SK-N-SH (cell line): ENCODE measurements around the gene PSMD14. TPM values are rescaled to one million over a fixed set of nuclear protein-coding genes. Genes with fewer than 3 reads are reported as not detected.

Experiments
- CTCF ChIA-PET: fragments of 300-600, 350-600 bp; formaldehyde crosslinking; extraction: SDS; loops from one replicate; lab custom pipeline; 2021; lab: Yijun Ruan, JAX
- POLR2A ChIA-PET: fragments of 350-600 bp; sonication (Branson Sonifier 250); formaldehyde crosslinking; extraction: SDS; loops from one replicate; lab custom pipeline; 2020; ENCODE audit warnings: antibody characterized with exemption, inconsistent platforms; lab: Yijun Ruan, JAX
- DNase-seq: peaks from one replicate; pipeline ENCODE4 v3.0.0; 2012
- H2AFZ ChIP-seq: fragments of 200-600 bp; sonication (generic); 2 replicates; pipeline ENCODE4 v1.8.1; 2016; ENCODE audit warnings: antibody characterized with exemption, mild to moderate bottlenecking, low read depth
- H3F3A ChIP-seq: fragments of 200-600 bp; sonication (generic); replicated peaks from 2 replicates; pipeline ENCODE3; 2016; ENCODE audit warnings: antibody characterized with exemption, mild to moderate bottlenecking; ENCODE audit not compliant: insufficient read depth
- H3K27ac ChIP-seq, 2 experiments: fragments of 200-500 bp in 1 of 2; fragments of 200-600 bp in 1 of 2; sonication (Bioruptor generic) in 1 of 2; sonication (generic), shearing (Covaris generic) in 1 of 2; 2 replicates each; pipeline versions ENCODE4 v1.5.1 to v1.6.1; 2014 to 2016; ENCODE audit warnings: low read depth in 2 of 2, inconsistent platforms in 1 of 2, low read length in 1 of 2, mild to moderate bottlenecking in 1 of 2, mixed read lengths in 1 of 2
- H3K27me3 ChIP-seq: fragments of 200-600 bp; sonication (generic), shearing (Covaris generic); 2 replicates; pipeline ENCODE4 v1.6.1; 2016; ENCODE audit warnings: mixed run types; ENCODE audit not compliant: insufficient read depth
- H3K36me3 ChIP-seq, 2 experiments: fragments of 200-500 bp in 1 of 2; fragments of 200-600 bp in 1 of 2; sonication (Bioruptor generic) in 1 of 2; sonication (generic) in 1 of 2; replicated peaks in 1 of 2; 2 replicates each; pipeline versions ENCODE3 to v1.5.1; 2014 to 2016; ENCODE audit warnings: low read length in 1 of 2, mild to moderate bottlenecking in 1 of 2; ENCODE audit not compliant: insufficient read depth in 2 of 2, control insufficient read depth in 1 of 2
- H3K4me1 ChIP-seq, 2 experiments: fragments of 200-500 bp in 1 of 2; fragments of 200-600 bp in 1 of 2; sonication (Bioruptor generic) in 1 of 2; sonication (generic), shearing (Covaris generic) in 1 of 2; 2 replicates each; pipeline versions ENCODE4 v1.5.1 to v1.6.1; 2014 to 2016; ENCODE audit warnings: low read depth in 1 of 2, low read length in 1 of 2, mixed run types in 1 of 2; ENCODE audit not compliant: insufficient read depth in 2 of 2, control insufficient read depth in 1 of 2
- H3K4me2 ChIP-seq: fragments of 200-600 bp; sonication (generic), shearing (Covaris generic); 2 replicates; pipeline ENCODE4 v1.6.1; 2017; ENCODE audit warnings: mixed run types
- H3K4me3 ChIP-seq, 2 experiments: fragments of 200-500 bp in 1 of 2; fragments of 200-600 bp in 1 of 2; sonication (Bioruptor generic) in 1 of 2; sonication (generic), shearing (Covaris generic) in 1 of 2; 2 replicates each; pipeline versions ENCODE4 v1.5.1 to v1.8.1; 2014 to 2016; ENCODE audit warnings: low read depth in 2 of 2, inconsistent platforms in 1 of 2, low read length in 1 of 2, mild to moderate bottlenecking in 1 of 2, mixed read lengths in 1 of 2, moderate library complexity in 1 of 2
- H3K79me2 ChIP-seq: fragments of 200-600 bp; sonication (generic); 2 replicates; pipeline ENCODE4 v1.8.1; 2017; ENCODE audit warnings: mild to moderate bottlenecking; ENCODE audit not compliant: insufficient read depth
- H3K9ac ChIP-seq: fragments of 200-600 bp; sonication (generic); 2 replicates; pipeline ENCODE4 v1.6.1; 2017; ENCODE audit warnings: mixed run types
- H3K9me2 ChIP-seq: fragments of 200-600 bp; sonication (generic); 2 replicates; pipeline ENCODE4 v1.6.1; 2017; ENCODE audit warnings: mixed run types
- H3K9me3 ChIP-seq: fragments of 200-600 bp; sonication (generic); 2 replicates; pipeline ENCODE4 v1.6.1; 2017; ENCODE audit warnings: mixed run types, mild to moderate bottlenecking, moderate library complexity
- H4K20me1 ChIP-seq: fragments of 200-600 bp; sonication (generic); 2 replicates; pipeline ENCODE4 v1.6.1; 2017; ENCODE audit warnings: mild to moderate bottlenecking, mixed run types; ENCODE audit not compliant: insufficient read depth
- EZH2phosphoT487 ChIP-seq: fragments of 200-600 bp; sonication (generic); IDR thresholded peaks from 2 replicates; pipeline ENCODE4 v1.6.1; 2017; ENCODE audit warnings: low read depth, mixed run types, mild to moderate bottlenecking, antibody characterized with exemption, moderate library complexity, borderline replicate concordance
- FOSL2 ChIP-seq: IDR thresholded peaks from 2 replicates; pipeline ENCODE4 v1.4.0; 2012; ENCODE audit warnings: low read depth, mild to moderate bottlenecking, moderate library complexity, borderline replicate concordance
- FOXM1 ChIP-seq: IDR thresholded peaks from 2 replicates; pipeline ENCODE4 v1.4.0; 2012; ENCODE audit warnings: low read depth, mild to moderate bottlenecking
- GATA2 ChIP-seq: sonication (generic); formaldehyde crosslinking; IDR thresholded peaks from 2 replicates; pipeline ENCODE4 v1.5.0; 2020; ENCODE audit warnings: mild to moderate bottlenecking, missing genetic modification reagents
- JUND ChIP-seq: IDR thresholded peaks from 2 replicates; pipeline ENCODE4 v1.4.0; 2012
- MEF2A ChIP-seq: IDR thresholded peaks from 2 replicates; pipeline ENCODE4 v1.4.0; 2012; ENCODE audit warnings: low read depth, borderline replicate concordance
- MXI1 ChIP-seq: IDR thresholded peaks from 2 replicates; pipeline ENCODE4 v1.6.1; 2012; ENCODE audit warnings: mild to moderate bottlenecking, low read depth, low read length, improper control_type of control experiment
- NFIC ChIP-seq: IDR thresholded peaks from 2 replicates; pipeline ENCODE4 v1.4.0; 2012; ENCODE audit warnings: borderline replicate concordance
- NRF1 ChIP-seq: IDR thresholded peaks from 2 replicates; pipeline ENCODE4 v1.6.1; 2012; ENCODE audit warnings: low read depth, mild to moderate bottlenecking, low read length
- POLR2AphosphoS5 ChIP-seq: IDR thresholded peaks from 2 replicates; pipeline ENCODE4 v1.6.1; 2012; ENCODE audit warnings: low read depth, low read length
- RAD21 ChIP-seq: IDR thresholded peaks from 2 replicates; pipeline ENCODE4 v1.6.1; 2012; ENCODE audit warnings: mild to moderate bottlenecking, low read length
- RCOR1 ChIP-seq: fragments of 150-350 bp; IDR thresholded peaks from 2 replicates; pipeline ENCODE4 v1.6.1; 2017; ENCODE audit warnings: antibody characterized with exemption, low read length
- RFX5 ChIP-seq: IDR thresholded peaks from 2 replicates; pipeline ENCODE4 v1.6.1; 2012; ENCODE audit warnings: mild to moderate bottlenecking, improper control_type of control experiment, low read length
- RXRA ChIP-seq: IDR thresholded peaks from 2 replicates; pipeline ENCODE4 v1.4.0; 2012; ENCODE audit warnings: low read depth, mild to moderate bottlenecking, borderline replicate concordance
- SIN3A ChIP-seq: IDR thresholded peaks from 2 replicates; pipeline ENCODE4 v1.6.1; 2012; ENCODE audit warnings: low read depth, mild to moderate bottlenecking, low read length, moderate library complexity, borderline replicate concordance
- SMC3 ChIP-seq: IDR thresholded peaks from 2 replicates; pipeline ENCODE4 v1.6.1; 2012; ENCODE audit warnings: low read depth, low read length, improper control_type of control experiment
- TAF1 ChIP-seq: IDR thresholded peaks from 2 replicates; pipeline ENCODE4 v1.6.1; 2012; ENCODE audit warnings: low read depth, mild to moderate bottlenecking, low read length, moderate library complexity, borderline replicate concordance
- TCF12 ChIP-seq: IDR thresholded peaks from 2 replicates; pipeline ENCODE4 v1.4.0; 2012
- WGBS: methylation state at CpG from one replicate; pipeline ENCODE4 v1.1.6; 2017; ENCODE audit warnings: low lambda C conversion rate; 5-methylcytosine and 5-hydroxymethylcytosine counted together
- polyA plus RNA-seq, 3 experiments: library from polyadenylated mRNA; depleted of rRNA; stranded (reverse); fragments of >200 nt; gene quantifications; 2 replicates each; pipeline ENCODE4 v1.2.3, GENCODE V29; 2012
- TF ChIP-seq, protein P1 (sequence below): IDR thresholded peaks from 2 replicates; pipeline ENCODE4 v1.4.0; 2012; ENCODE audit warnings: low read depth, borderline replicate concordance
- TF ChIP-seq, protein P2 (sequence below): IDR thresholded peaks from 2 replicates; pipeline ENCODE4 v1.6.1; 2012; ENCODE audit warnings: mild to moderate bottlenecking, low read depth, low read length, moderate library complexity
- TF ChIP-seq, protein P3 (sequence below): fragments of 150-350 bp; IDR thresholded peaks from 2 replicates; pipeline ENCODE4 v1.6.1; 2017; ENCODE audit warnings: antibody characterized with exemption, low read length, low read depth, borderline replicate concordance
- TF ChIP-seq, protein P4 (sequence below): IDR thresholded peaks from 2 replicates; pipeline ENCODE4 v1.4.0; 2012; ENCODE audit warnings: low read depth, borderline replicate concordance
- TF ChIP-seq, protein P5 (sequence below): fragments of 150-350 bp; IDR thresholded peaks from 2 replicates; pipeline ENCODE4 v1.6.1; 2016; ENCODE audit warnings: mild to moderate bottlenecking, low read depth, low read length

PSMD14 gene
- 50.4 and 68.2 TPM in 2 replicates for polyA plus RNA-seq (2012; rRNA removed)
- 79.7 and 98.0 TPM in 2 replicates for polyA plus RNA-seq (2012; cell fraction: cytosol; rRNA removed)
- polyA plus RNA-seq (2012; cell fraction: nucleus; rRNA removed) = 17.7 and 38.2 TPM in 2 replicates

DNA sequence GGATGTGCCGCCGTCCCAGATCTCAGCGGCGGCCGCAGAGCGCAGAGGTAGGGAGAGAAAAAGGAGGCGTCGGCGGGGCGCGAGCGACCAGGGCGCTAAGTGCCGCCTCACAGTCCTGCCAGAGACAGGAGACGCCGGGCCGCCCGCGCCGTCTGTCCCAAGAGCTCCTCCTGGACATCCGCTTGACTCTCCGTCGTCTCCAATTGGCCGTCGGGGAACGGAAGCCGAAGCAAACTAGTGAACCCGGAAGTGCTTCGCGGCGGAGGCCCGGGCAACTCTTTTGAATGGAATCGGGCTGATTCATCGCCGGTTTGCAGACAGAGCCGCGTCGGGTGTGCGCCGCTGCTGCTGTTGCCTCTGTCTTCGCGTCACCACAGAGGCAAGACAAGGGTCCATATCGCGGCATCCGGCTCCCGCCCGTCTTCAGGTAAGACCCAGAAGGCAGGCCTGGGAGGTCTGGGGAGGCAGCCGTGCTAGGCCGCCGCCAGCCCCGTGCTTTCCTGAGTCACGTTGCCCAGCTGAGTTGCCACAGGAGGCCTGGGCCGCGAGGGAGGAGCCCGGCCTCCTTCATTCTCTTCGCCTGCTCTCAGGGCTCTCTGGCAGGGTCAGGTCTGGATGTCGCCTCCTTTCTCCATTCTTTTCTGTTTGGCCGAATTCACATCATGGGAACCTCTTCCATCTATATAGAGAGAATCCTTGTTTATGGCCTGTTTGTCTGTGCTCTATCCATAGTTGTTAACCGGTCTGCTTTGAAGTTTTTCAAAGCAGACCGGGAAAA is at the start of gene PSMD14:
TSS of gene PSMD14 (plus strand) at position 248 of the 778 bp plus-strand sequence. CDS start 10,401 bp downstream, outside the sequence.
- Histone ChIP-seq H3K4me3 (peak within 1 kb of the TSS; percentile 86 to 88), H4K20me1 (peaks cover 8% of the 10 kb centered on the region; the same call in 1 of the 2 replicates), H3K4me2 (peak within 1 kb of the TSS; percentile 76), H3K9ac (peak within 1 kb of the TSS; percentile 89), H3K9me3 (peaks cover under 1% of the 10 kb centered on the region; the same call in 1 of the 2 replicates), H2AFZ (peak within 1 kb of the TSS; percentile 94), H3K36me3 (peaks cover 0 to 10% of the 10 kb centered on the region in 2 experiments), H3K27ac (peak within 1 kb of the TSS; percentile 85 to 91), H3K9me2 (no peaks in the 10 kb centered on the region), H3F3A (no peaks in the 10 kb centered on the region), H3K79me2 (peaks cover 60% of the 10 kb centered on the region), H3K4me1 (peaks cover 0 to 6% of the 10 kb centered on the region in 2 experiments; a peak in 3 of 4 replicates), H3K27me3 (no peaks in the 10 kb centered on the region)
- CTCF ChIA-PET = interaction anchor here (0.6 to 1.1 kb wide), 5 partner anchors 27 to 185 kb away, joined by 3 to 4 read pairs (median 3); no protein-coding TSS in a partner anchor
- POLR2A ChIA-PET = interaction anchor here (0.6 to 1.0 kb wide), 3 partner anchors 28 to 107 kb away, joined by 3 to 5 read pairs (median 4); no protein-coding TSS in a partner anchor
- 2% methylated on average over 35 of the region's 60 CpGs for WGBS
- DNase-seq = peak; percentile 88
- TF ChIP-seq RFX5 = peak; percentile 8; the same call in 1 of the 2 replicates
- peak; percentile 96 for TF ChIP-seq POLR2AphosphoS5
- peak; percentile 94; the same call in 1 of the 2 replicates for TF ChIP-seq SIN3A
- 0 out of 2 replicates have a peak, but pooled peaks have one; percentile 18 for TF ChIP-seq FOXM1
- TF ChIP-seq MEF2A = no peak
- TF ChIP-seq GATA2 (CRISPR knock-in tag) = no peak
- peak; percentile 77 for TF ChIP-seq TAF1
- TF ChIP-seq SMC3 = no peak; the same call in 1 of the 2 replicates
- TF ChIP-seq RXRA = no peak
- TF ChIP-seq, protein P1, sequence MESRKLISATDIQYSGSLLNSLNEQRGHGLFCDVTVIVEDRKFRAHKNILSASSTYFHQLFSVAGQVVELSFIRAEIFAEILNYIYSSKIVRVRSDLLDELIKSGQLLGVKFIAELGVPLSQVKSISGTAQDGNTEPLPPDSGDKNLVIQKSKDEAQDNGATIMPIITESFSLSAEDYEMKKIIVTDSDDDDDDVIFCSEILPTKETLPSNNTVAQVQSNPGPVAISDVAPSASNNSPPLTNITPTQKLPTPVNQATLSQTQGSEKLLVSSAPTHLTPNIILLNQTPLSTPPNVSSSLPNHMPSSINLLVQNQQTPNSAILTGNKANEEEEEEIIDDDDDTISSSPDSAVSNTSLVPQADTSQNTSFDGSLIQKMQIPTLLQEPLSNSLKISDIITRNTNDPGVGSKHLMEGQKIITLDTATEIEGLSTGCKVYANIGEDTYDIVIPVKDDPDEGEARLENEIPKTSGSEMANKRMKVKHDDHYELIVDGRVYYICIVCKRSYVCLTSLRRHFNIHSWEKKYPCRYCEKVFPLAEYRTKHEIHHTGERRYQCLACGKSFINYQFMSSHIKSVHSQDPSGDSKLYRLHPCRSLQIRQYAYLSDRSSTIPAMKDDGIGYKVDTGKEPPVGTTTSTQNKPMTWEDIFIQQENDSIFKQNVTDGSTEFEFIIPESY = no peak
- TF ChIP-seq, protein P2, sequence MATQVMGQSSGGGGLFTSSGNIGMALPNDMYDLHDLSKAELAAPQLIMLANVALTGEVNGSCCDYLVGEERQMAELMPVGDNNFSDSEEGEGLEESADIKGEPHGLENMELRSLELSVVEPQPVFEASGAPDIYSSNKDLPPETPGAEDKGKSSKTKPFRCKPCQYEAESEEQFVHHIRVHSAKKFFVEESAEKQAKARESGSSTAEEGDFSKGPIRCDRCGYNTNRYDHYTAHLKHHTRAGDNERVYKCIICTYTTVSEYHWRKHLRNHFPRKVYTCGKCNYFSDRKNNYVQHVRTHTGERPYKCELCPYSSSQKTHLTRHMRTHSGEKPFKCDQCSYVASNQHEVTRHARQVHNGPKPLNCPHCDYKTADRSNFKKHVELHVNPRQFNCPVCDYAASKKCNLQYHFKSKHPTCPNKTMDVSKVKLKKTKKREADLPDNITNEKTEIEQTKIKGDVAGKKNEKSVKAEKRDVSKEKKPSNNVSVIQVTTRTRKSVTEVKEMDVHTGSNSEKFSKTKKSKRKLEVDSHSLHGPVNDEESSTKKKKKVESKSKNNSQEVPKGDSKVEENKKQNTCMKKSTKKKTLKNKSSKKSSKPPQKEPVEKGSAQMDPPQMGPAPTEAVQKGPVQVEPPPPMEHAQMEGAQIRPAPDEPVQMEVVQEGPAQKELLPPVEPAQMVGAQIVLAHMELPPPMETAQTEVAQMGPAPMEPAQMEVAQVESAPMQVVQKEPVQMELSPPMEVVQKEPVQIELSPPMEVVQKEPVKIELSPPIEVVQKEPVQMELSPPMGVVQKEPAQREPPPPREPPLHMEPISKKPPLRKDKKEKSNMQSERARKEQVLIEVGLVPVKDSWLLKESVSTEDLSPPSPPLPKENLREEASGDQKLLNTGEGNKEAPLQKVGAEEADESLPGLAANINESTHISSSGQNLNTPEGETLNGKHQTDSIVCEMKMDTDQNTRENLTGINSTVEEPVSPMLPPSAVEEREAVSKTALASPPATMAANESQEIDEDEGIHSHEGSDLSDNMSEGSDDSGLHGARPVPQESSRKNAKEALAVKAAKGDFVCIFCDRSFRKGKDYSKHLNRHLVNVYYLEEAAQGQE = peak; percentile 37; the same call in 1 of the 2 replicates
- no peak for TF ChIP-seq RAD21
- TF ChIP-seq, protein P3, sequence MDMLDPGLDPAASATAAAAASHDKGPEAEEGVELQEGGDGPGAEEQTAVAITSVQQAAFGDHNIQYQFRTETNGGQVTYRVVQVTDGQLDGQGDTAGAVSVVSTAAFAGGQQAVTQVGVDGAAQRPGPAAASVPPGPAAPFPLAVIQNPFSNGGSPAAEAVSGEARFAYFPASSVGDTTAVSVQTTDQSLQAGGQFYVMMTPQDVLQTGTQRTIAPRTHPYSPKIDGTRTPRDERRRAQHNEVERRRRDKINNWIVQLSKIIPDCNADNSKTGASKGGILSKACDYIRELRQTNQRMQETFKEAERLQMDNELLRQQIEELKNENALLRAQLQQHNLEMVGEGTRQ = no peak
- no peak for TF ChIP-seq NRF1
- peak; percentile 2; the same call in 1 of the 2 replicates for TF ChIP-seq NFIC
- TF ChIP-seq FOSL2 = peak; percentile 29; the same call in 1 of the 2 replicates
- no peak for TF ChIP-seq TCF12
- TF ChIP-seq RCOR1 = no peak
- no peak for TF ChIP-seq EZH2phosphoT487
- TF ChIP-seq, protein P4, sequence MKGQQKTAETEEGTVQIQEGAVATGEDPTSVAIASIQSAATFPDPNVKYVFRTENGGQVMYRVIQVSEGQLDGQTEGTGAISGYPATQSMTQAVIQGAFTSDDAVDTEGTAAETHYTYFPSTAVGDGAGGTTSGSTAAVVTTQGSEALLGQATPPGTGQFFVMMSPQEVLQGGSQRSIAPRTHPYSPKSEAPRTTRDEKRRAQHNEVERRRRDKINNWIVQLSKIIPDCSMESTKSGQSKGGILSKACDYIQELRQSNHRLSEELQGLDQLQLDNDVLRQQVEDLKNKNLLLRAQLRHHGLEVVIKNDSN = peak; percentile 43
- TF ChIP-seq MXI1 = peak; percentile 63; the same call in 1 of the 2 replicates
- no peak for TF ChIP-seq JUND
- TF ChIP-seq, protein P5, sequence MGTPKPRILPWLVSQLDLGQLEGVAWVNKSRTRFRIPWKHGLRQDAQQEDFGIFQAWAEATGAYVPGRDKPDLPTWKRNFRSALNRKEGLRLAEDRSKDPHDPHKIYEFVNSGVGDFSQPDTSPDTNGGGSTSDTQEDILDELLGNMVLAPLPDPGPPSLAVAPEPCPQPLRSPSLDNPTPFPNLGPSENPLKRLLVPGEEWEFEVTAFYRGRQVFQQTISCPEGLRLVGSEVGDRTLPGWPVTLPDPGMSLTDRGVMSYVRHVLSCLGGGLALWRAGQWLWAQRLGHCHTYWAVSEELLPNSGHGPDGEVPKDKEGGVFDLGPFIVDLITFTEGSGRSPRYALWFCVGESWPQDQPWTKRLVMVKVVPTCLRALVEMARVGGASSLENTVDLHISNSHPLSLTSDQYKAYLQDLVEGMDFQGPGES = no peak
